HG02588 (cell line): ENCODE measurements around the gene KLF18.
"Not testable (repeated sequence)": the region's sequence is repeated elsewhere in the genome, so short reads cannot be mapped to it uniquely, and the experiment has no call there.

Source experiments
- ATAC-seq: cut with Tn5 transposase; IDR thresholded peaks from one replicate; pipeline ENCODE4 v1.9.1; 2021; ENCODE audit warnings: mild to moderate bottlenecking, moderate library complexity; ENCODE audit not compliant: unreplicated experiment

Gene KLF18

GRCh38 chr1:44120398-44120949 lies 21.0 kb downstream of the KLF18 start:
- no peak for ATAC-seq

GRCh38 chr1:44119525-44119924 lies 21.9 kb downstream of the KLF18 start:
- no peak for ATAC-seq

GRCh38 chr1:44118682-44119081 lies 22.7 kb downstream of the KLF18 start, which contains the start of gene KLF17:
Gene KLF17, plus strand, starts transcription at chr1:44118821. Its CDS starts 87 bp downstream, at chr1:44118908.
- ATAC-seq, result no peak

- not testable (repeated sequence) for ATAC-seq
These were observed 24.2 kb downstream of the KLF18 start for GRCh38 chr1:44117272-44117671.

GRCh38 chr1:44114098-44114497 lies 27.3 kb downstream of the KLF18 start:
- no peak for ATAC-seq

- ATAC-seq, result no peak
These were observed 28.3 kb downstream of the KLF18 start for GRCh38 chr1:44113095-44113609.

GRCh38 chr1:44112486-44112885 lies 28.9 kb downstream of the KLF18 start:
- no peak for ATAC-seq

- ATAC-seq, result no peak
These were observed 29.6 kb downstream of the KLF18 start for GRCh38 chr1:44111861-44112260.

- ATAC-seq, result no peak
These were observed 30.5 kb downstream of the KLF18 start for GRCh38 chr1:44110916-44111315.

- no peak for ATAC-seq
These were observed 32.5 kb downstream of the KLF18 start for GRCh38 chr1:44108971-44109370.

- no peak for ATAC-seq
These were observed 33.2 kb downstream of the KLF18 start for GRCh38 chr1:44108241-44108640.

GRCh38 chr1:44105810-44106209 lies 35.6 kb downstream of the KLF18 start:
- no peak for ATAC-seq

GRCh38 chr1:44103270-44104131 lies 37.9 kb downstream of the KLF18 start:
- no peak for ATAC-seq

GRCh38 chr1:44101328-44101727 lies 40.1 kb downstream of the KLF18 start:
- ATAC-seq, result no peak

GRCh38 chr1:44100183-44100868 lies 41.1 kb downstream of the KLF18 start:
- no peak for ATAC-seq

- ATAC-seq, result no peak
These were observed 47.4 kb downstream of the KLF18 start for GRCh38 chr1:44094047-44094446.

GRCh38 chr1:44090429-44091252 lies 50.8 kb downstream of the KLF18 start:
- no peak for ATAC-seq

- no peak for ATAC-seq
These were observed 51.9 kb downstream of the KLF18 start for GRCh38 chr1:44089371-44090048.
